Stimulated activated CD4-positive, alpha-beta T cell treated with anti-CD3 and anti-CD28 coated beads, Interleukin-2, amount 100 ng/mL, for 24 hours (primary cell): ENCODE results near the gene CRYBG2.
"Not testable (repeated sequence)": the region's sequence is repeated elsewhere in the genome, so short reads cannot be mapped to it uniquely, and the experiment has no call there.

ENCODE experiments used
- DNase-seq, 2 donors: peaks; one replicate each; pipeline ENCODE4 v3.0.0-alpha.2; 2020

The CRYBG2 gene

GRCh38 chr1:26353976-26354820, at the start of gene CRYBG2:
TSS of gene CRYBG2 (minus strand) at chr1:26354130. CDS start at chr1:26346657, 7,473 bp downstream.
- DNase-seq: no peak

- no peak for DNase-seq
Observed at GRCh38 chr1:26403656-26404055, 49.7 kb upstream of the CRYBG2 start.

DNA sequence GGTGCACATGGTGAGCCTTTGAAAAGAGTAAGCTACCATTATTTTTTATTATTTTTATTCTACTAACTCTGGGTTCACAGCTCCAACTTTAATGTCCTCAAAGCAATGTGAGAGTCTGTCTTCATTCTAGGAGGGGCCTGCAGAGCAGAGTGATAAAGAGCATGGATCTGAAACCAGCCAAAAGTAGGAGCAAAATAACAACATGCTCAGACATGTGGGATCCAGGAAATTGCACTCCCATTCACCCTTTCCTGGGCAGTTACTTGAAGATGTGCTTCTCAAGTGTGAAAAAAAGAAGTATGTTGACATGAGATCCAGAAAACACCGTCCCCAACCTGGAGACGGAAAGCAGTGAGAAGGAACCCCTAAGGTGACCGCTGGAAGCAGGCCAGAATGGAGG, 48.0 kb upstream of the CRYBG2 start:
- DNase-seq: no peak

- DNase-seq: no peak
Observed at GRCh38 chr1:26399034-26399433, 45.1 kb upstream of the CRYBG2 start.

DNA sequence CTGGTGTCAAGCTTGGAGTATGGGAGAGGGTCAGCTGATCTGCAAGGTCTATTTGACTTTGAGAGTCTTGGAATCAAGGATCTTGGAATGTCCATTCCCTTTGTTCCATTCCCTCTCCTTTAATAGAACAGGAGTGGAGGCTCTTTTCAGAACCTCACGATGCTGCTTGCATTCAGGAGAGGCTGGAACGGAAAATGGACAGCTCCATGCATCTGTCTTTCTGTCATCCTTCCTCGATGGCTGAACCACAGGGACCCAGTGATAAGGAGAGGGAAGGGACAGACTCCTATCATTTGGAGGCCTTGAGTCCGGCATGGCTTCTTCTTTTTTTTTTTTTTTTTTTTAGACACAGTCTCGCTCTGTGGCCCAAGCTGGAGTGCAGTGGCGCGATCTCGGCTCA, 41.8 kb upstream of the CRYBG2 start:
- DNase-seq: no peak

DNA sequence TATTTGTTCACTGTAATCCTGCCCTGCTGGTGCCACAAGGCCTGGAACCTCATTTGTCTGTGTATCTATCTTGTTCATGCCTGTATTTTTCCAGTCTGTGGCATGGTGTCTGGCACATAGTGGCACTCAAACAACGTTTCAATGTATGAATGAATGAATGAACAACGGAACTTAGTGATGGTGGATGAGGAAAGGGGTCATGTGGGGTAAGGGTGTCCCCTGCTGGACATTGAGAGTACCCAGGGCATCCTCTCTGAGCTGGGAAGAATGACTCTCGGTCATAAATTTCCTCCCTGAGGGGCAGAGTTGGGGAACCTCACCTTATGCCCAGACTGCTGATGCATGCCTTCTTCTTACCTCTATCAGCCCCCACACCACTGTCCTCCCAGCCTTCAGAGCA, 37.5 kb upstream of the CRYBG2 start:
- DNase-seq: peak in 1 of 2 donors; percentile 33

- DNase-seq: no peak
Observed at GRCh38 chr1:26389604-26390247, 35.8 kb upstream of the CRYBG2 start.

DNA sequence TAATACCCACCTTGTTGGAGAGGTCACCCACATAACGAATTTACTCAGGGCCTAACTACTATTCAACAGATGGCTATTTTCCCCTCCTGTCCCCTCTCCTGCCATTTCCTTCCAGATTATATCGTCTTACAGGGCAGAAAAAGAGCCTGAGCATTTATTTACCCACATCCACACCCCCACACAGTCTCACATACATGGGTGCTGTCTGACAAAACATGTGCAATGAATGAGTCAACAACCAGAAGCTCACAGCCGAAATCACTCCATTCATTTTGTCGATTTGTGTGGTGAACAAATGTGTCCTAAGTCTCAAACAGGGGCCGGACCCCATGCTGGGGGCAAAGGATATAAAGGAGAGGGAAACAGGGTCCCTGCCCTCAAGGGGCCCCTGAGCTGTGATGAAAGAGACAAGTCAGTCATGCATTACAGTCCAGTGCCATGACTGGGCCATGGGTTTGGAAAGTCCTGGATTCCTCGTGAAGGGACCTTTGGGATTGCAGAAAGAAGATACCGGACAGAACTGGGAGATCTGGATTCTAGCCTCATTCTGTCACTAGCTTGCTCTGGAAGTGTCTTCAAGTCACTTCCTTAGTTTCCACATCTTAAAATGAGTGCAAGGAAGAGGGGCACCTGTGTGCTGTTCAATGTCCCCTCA, 35.0 kb upstream of the CRYBG2 start:
- DNase-seq: no peak

DNA sequence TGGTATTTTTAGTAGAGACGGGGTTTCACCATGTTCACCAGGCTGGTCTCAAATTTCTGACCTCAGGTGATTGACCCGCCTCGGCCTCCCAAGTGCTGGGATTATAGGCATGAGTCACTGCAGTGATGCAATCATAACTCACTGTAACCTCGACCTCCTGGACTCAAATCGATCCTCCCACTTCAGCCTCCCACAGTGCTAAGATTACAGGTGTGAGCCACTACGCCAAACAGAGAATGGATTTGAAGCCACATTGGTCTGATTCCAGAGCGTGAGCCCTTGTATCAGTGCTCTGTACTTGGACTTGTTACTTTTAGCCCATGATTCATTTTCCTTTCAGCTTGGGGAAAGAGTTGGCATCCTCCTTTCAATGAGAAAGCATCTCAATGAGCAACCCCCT, 33.5 kb upstream of the CRYBG2 start:
- DNase-seq: no peak

DNA sequence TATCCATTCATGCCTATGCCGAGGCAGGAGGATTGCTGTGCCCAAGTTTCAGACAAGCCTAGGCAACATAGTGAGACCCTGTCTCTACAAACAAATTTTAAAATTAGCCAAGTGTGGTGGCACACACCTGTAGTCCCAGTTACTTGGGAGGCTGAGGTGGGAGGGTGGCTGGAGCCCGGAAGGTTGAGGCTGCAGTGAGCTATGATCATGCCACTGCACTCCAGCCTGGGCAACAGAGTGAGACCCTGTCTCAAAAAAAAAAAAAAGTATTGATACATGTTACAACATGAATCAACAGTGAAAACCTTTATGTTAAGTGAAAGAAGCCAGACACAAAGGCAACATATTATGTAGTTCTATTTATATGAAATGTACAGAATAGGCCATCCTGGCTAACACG, 31.1 kb upstream of the CRYBG2 start:
- not testable (repeated sequence) for DNase-seq

DNA sequence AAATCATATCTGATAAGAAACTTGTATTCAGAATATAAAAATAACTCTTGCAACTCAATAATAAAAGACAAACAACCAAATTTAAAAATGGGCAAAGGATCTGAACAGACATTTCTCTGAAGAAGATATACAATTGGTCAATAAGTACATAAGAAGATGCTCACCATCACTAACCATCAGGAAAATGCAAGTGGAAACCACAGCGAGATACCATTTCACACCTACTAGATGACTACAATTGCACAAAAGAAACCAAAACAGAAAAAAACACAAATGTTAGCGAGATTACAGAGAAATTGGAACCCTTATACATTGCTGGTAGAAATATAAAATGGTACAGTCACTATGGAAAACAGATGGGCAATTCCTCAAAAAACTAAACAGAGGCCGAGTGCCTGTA, 30.1 kb upstream of the CRYBG2 start:
- DNase-seq: no peak

- no peak for DNase-seq
Observed at GRCh38 chr1:26378879-26379251, 24.9 kb upstream of the CRYBG2 start.

DNA sequence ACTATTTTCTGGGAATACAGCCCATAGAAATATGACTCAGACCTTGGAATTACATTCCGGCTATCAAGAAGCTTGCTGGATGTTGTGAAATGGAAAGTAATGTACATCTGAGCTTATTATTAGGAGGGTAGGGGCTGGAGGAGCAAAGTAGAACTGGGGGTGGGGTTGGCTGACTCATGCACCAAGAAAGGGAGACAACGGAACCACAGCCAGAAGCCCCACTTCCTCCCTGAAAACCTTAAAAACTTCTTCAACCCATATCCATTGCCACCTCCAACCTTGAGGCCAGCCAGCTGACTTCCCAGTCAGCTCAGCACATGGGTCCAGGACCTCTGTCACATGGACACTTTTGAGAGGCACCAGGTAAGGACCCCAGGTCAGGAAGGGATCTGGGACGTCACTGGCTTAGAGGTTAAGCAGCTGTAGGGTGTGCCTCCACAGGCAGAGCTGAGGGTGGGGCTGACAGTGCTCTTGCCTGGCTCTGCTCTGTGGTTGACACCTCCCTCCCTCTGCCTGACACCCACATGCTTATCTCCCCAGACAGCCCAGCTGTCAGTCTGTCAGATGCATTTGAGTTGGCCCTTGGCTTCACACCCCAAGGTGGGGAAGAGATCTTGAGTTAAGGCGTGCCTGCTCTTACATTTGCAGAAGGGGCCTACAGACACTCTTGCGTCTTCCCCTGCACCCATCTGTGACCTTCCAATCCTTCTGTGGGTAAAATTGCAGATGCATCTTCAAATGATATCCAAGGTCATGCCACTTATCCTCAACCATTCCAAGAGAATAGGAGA, 24.4 kb upstream of the CRYBG2 start:
- peak; percentile 68 to 71 for DNase-seq

- no peak for DNase-seq
Observed at GRCh38 chr1:26376050-26376449, 22.1 kb upstream of the CRYBG2 start.

DNA sequence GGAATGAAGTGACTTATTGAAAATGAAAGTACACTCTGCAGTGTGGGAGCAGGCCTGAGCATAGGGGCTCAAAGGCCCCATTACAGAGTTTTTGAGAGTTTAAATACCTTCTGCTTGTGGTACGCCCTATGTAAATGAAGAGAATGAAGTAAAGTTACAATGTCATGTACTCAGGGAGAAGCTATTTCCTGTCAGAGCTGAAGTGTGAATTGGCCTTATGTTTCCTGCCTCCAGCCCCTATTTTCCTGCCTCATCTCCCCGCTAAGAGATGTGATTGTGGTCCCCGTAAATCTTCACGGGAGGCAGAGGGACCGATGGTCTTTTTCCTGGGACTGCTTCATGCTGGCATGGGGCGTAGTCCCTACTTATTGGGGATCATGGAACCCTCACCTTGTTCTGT, 21.2 kb upstream of the CRYBG2 start:
- no peak for DNase-seq

GRCh38 chr1:26374361-26374760, 20.4 kb upstream of the CRYBG2 start:
- peak in 1 of 2 donors; percentile 30 for DNase-seq

DNA sequence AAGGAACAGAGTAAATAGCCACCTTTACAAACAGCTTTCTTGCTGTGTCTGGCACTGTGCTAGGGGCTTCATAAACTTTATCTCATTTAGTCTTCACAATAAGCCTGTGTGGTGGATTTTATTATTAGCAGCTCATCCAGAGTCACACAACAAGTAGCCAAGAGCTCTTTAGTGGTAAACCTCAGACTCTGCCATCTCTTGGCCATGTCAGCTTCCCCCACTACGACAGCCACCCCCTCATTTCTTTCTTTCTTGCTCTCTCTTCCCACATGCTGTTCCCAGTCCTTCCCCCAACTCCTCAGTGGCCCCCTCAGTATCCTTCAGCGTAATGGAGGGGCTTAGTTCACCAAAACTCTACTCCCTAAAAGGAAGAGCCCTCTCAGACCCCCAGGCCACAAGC, 19.9 kb upstream of the CRYBG2 start:
- DNase-seq: no peak

- no peak for DNase-seq
Observed at GRCh38 chr1:26373281-26373680, 19.4 kb upstream of the CRYBG2 start.

DNA sequence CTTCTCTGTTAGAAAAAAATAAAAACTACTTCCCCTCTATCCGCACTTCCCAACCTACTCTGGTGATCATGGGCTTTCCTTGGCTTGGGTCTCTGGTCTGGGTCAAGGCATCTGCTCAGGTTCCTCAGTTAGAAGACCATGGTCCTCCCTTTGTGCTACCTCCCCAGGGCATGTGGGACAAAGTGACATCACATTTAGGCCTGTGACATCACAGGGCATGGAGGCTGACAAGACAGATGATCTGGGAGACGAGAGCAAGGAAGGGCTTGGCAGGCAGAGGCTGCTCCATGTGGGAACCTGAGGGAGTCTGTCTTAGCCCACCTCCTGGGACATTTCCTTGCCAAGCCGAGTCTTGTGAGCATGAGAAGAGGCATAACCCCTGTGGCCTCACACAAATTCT, 18.7 kb upstream of the CRYBG2 start, which contains the start of gene ZNF683:
Gene ZNF683, minus strand, starts transcription at position 140 of the 400 bp plus-strand sequence. CDS start 4,179 bp downstream, outside the sequence.
- DNase-seq: not testable (repeated sequence)

GRCh38 chr1:26372039-26372438, 18.1 kb upstream of the CRYBG2 start:
- no peak for DNase-seq

DNA sequence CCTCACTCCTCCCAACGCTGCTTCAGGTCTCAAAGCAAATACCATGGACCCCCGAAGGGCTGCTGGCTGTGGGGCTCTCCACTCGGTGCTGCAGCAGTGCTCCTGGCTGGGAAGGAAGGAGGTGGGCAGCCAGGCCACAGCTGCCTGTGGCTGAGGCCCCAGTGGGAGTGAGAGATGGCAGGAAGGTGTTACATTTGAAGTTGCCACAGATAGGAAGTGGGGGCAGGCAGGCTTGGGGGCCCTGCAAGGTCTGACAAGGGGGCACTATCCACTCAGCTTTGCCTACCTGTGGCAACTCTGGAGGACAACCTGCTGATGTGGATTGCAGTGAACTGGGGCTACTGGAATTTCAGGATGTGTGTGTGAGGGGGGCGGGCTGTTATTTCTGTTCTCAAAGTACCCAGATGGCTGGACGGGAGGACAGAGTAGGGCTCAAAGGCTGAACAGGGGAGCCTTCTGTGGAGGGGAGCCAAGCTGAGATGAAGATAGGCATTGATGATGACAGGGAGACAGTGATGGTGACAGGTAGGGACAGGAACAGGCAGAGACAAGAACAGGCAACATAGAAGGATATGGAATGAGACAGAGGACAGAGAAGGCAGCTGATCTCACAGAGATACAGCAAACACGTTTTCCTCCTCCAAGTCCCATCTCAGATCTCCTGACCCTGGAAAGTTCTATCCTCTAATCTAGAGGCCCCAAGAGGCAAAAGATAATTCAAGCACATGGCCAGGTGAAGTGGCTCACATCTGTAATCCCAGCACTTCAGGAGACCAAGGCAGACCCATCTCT, 16.9 kb upstream of the CRYBG2 start:
- DNase-seq: no peak

GRCh38 chr1:26368486-26368885, 14.6 kb upstream of the CRYBG2 start:
- no peak for DNase-seq
